Fibroblast of lung (primary cell): ENCODE data around the gene TCTN3.

ENCODE experiments used
- EZH2 ChIP-seq: IDR thresholded peaks from 2 replicates; pipeline ENCODE4 v1.5.1; 2012; ENCODE audit warnings: low read length, control low read depth, mild to moderate bottlenecking; ENCODE audit errors: missing control alignments
- TF ChIP-seq, protein P1 (sequence below), 2 donors: IDR thresholded peaks in 1 of 2; conservative IDR thresholded peaks in 1 of 2; 1 replicate in 1 of 2; 2 replicates in 1 of 2; pipeline ENCODE4 v1.5.1; 2011 to 2012; ENCODE audit warnings: low read length in 2 of 2, control low read depth in 1 of 2, inconsistent platforms in 1 of 2, low read depth in 1 of 2, mild to moderate bottlenecking in 1 of 2

DNA sequence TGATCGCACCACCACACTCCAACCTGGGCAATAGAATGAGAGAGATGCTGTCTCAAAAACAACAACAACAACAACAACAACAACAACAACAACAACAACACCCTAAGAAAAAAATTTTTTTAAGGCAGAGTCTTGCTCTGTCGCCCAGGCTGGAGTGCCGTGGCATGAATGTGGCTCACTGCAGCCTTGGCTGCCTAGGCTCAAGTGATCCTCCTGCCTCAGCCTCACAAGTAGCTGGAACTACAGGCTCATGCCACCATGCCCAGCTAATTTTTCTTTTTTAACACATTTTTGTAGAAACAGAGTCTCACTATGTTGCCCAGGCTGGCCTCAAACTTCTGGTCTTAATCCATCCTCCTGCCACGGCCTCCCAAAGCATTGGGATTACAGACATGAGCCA is 55.8 kb downstream of the TCTN3 start:
- TF ChIP-seq, protein P1, sequence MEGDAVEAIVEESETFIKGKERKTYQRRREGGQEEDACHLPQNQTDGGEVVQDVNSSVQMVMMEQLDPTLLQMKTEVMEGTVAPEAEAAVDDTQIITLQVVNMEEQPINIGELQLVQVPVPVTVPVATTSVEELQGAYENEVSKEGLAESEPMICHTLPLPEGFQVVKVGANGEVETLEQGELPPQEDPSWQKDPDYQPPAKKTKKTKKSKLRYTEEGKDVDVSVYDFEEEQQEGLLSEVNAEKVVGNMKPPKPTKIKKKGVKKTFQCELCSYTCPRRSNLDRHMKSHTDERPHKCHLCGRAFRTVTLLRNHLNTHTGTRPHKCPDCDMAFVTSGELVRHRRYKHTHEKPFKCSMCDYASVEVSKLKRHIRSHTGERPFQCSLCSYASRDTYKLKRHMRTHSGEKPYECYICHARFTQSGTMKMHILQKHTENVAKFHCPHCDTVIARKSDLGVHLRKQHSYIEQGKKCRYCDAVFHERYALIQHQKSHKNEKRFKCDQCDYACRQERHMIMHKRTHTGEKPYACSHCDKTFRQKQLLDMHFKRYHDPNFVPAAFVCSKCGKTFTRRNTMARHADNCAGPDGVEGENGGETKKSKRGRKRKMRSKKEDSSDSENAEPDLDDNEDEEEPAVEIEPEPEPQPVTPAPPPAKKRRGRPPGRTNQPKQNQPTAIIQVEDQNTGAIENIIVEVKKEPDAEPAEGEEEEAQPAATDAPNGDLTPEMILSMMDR (conservative IDR thresholded peaks at IDR 0.05 in 1 of 2, IDR thresholded peaks at IDR 0.05 in 1 of 2; ENCODE audit: low read depth in 1 of 2, low read length in 2 of 2), result no peak
- TF ChIP-seq EZH2, result no peak
